GM10266 (cell line): ENCODE data around the gene NEUROD6.

ENCODE experiments used
- DNase-seq: peaks from one replicate; pipeline ENCODE4 v3.0.0; 2012; ENCODE audit errors: extremely low spot score
- CTCF ChIP-seq: IDR thresholded peaks from 2 replicates; pipeline ENCODE4 v1.5.1; 2012; ENCODE audit warnings: mild to moderate bottlenecking, low read depth; ENCODE audit not compliant: control insufficient read depth, insufficient read depth; ENCODE audit errors: missing control alignments

Gene NEUROD6

GRCh38 chr7:31318313-31318712, 22.2 kb downstream of the NEUROD6 start:
- DNase-seq = no peak
- TF ChIP-seq CTCF = no peak

GRCh38 chr7:31316876-31317275, 23.6 kb downstream of the NEUROD6 start:
- DNase-seq = no peak
- no peak for TF ChIP-seq CTCF

GRCh38 chr7:31315758-31316157, 24.8 kb downstream of the NEUROD6 start:
- DNase-seq = no peak
- TF ChIP-seq CTCF = no peak

GRCh38 chr7:31314781-31315180, 25.7 kb downstream of the NEUROD6 start:
- no peak for DNase-seq
- no peak for TF ChIP-seq CTCF

- TF ChIP-seq CTCF = no peak
- no peak for DNase-seq
These were observed 27.6 kb downstream of the NEUROD6 start for GRCh38 chr7:31312889-31313288.

- TF ChIP-seq CTCF = no peak
- no peak for DNase-seq
These were observed 29.0 kb downstream of the NEUROD6 start for GRCh38 chr7:31311552-31311951.

- no peak for TF ChIP-seq CTCF
- DNase-seq = no peak
These were observed 30.1 kb downstream of the NEUROD6 start for GRCh38 chr7:31310321-31310935.
